GM12865 (cell line): Measurements from ENCODE around the gene JMJD7.
A peak's percentile ranks its signal among the peaks of the same experiment; 100 is the strongest.

ENCODE experiments used
- DNase-seq: peaks from one replicate; pipeline ENCODE4 v3.0.0; 2010; ENCODE audit warnings: low read depth
- H3K4me3 ChIP-seq: 2 replicates; pipeline ENCODE4 v1.5.1; 2011; ENCODE audit warnings: mild to moderate bottlenecking, low read depth, low read length, control low read depth
- TF ChIP-seq, protein P1 (sequence below): IDR thresholded peaks from 2 replicates; pipeline ENCODE4 v1.5.1; 2011; ENCODE audit warnings: low read length, control low read depth, low read depth, inconsistent platforms; ENCODE audit not compliant: insufficient read depth; ENCODE audit errors: missing control alignments

JMJD7 gene

DNA sequence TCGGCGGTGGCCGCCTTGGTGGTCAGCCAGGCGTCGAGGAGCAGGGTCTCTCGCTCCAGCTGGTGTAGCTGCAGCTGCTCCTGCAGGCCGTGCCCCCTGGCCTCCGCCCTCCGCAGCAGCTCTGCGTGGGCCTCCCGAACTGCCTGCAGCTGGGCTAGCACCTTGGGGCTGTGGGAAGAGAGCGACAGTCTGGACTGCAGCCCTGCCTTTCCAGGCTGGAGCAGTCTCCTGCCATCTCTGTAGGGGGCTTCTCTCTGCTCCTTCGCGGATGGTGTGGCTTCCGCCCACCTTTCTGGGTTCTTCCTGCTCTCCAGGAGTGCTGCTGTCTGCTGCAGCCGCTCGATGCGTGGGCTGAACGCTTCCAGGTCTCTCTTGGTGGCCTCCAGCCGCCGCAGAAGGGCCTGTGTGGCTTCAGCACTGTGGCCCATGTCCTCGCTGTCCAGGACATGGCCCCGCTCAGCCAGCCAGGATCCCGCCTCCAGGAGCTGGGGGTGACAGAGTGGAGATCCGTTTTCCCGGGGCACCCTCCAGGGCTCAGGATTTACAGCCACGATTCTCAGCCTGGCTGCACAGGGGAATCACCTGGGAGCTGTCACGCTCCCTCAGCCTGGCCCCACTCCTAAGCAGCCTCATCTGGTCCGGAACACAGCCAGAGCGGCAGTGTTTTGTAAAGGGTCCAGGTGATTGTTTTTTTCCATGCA lies 27.5 kb downstream of the JMJD7 start:
- H3K4me3 ChIP-seq: no peak overlapping the region
- TF ChIP-seq, protein P1, sequence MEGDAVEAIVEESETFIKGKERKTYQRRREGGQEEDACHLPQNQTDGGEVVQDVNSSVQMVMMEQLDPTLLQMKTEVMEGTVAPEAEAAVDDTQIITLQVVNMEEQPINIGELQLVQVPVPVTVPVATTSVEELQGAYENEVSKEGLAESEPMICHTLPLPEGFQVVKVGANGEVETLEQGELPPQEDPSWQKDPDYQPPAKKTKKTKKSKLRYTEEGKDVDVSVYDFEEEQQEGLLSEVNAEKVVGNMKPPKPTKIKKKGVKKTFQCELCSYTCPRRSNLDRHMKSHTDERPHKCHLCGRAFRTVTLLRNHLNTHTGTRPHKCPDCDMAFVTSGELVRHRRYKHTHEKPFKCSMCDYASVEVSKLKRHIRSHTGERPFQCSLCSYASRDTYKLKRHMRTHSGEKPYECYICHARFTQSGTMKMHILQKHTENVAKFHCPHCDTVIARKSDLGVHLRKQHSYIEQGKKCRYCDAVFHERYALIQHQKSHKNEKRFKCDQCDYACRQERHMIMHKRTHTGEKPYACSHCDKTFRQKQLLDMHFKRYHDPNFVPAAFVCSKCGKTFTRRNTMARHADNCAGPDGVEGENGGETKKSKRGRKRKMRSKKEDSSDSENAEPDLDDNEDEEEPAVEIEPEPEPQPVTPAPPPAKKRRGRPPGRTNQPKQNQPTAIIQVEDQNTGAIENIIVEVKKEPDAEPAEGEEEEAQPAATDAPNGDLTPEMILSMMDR: no peak
- DNase-seq: no peak

DNA sequence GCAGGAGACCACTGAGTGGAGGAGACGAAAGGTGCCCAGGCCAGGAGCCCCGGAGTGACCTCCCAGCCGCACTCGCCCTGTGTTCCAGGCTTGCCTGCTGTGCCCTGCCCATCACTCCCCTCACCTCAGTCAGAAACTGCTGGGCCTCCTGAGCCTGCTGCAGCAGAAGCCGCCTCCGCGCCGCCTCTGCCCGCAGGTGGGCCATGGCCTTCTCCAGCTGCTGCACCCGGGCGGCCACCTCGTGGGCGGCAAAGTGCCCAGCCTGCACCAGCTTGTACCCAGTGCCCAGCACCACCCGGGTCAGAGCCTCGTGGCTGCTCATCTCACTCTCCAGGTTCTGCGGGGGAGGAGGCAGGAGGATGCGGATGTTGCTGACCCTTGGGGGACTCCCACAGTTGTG lies 28.4 kb downstream of the JMJD7 start:
- DNase-seq: no peak
- H3K4me3 ChIP-seq: no peak overlapping the region
- TF ChIP-seq, protein P1: no peak

DNA sequence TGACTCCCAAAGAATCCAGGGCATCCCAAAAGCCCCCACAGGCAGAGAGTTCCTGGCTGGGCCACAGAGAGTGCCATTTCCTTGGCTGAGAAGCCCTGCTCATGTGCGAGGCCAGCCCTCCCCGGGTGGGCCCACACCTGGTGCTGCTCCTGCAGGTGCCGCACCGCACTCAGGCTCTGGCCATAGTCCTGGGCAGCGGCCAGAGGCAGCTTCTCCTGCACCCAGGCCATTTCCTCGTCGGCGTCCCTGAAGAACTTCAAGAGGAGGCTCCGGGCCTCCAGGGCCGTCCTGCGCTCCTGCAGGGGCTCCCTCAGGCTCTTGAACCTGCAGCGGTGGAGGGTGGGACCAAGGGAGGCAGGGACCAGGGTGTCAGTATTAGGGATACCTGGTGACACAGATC lies 28.8 kb downstream of the JMJD7 start:
- no peak overlapping the region for H3K4me3 ChIP-seq
- no peak for DNase-seq
- TF ChIP-seq, protein P1: no peak

DNA sequence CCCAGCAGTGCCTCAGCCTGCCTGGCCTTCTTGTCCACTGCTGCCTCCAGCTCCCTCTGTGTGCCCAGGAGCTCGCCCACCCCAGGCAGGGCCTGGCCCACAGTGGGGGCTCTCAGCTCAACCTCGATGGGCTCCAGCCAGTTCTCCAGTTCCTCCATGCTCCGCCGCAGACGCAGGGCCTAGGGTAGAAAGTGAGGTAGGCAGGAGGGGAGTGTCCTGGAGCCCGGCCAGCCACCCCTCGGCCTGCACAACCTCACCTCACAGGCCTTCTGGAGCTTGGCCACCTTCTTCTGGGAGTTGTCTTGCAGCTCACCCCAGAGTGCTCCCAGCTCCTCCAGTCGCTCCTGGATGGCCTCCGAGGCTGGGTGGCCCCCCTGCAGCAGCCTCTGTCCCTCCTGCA lies 29.4 kb downstream of the JMJD7 start:
- no peak overlapping the region for H3K4me3 ChIP-seq
- no peak for DNase-seq
- TF ChIP-seq, protein P1: no peak

DNA sequence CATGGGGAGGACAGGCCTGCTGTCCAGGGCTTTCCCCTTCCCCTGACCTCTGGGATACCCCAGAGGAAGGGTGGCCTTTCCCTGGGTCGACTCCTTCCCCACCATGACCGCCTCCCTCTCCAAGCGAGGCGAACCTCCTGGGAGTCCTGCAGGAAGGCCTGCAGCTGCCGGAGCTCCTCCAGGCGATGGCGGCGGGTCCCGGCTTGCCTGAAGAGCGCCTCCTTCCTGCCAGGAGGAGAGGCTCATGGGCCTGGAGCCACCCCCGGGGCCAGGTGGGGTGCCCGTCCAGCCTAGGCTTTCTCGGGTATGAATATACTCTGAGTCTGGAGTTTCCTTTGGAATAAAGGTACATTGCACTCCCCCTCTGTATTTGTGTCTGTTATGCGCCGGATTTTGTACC lies 30.9 kb downstream of the JMJD7 start:
- H3K4me3 ChIP-seq: no peak overlapping the region
- DNase-seq: no peak
- TF ChIP-seq, protein P1: no peak

DNA sequence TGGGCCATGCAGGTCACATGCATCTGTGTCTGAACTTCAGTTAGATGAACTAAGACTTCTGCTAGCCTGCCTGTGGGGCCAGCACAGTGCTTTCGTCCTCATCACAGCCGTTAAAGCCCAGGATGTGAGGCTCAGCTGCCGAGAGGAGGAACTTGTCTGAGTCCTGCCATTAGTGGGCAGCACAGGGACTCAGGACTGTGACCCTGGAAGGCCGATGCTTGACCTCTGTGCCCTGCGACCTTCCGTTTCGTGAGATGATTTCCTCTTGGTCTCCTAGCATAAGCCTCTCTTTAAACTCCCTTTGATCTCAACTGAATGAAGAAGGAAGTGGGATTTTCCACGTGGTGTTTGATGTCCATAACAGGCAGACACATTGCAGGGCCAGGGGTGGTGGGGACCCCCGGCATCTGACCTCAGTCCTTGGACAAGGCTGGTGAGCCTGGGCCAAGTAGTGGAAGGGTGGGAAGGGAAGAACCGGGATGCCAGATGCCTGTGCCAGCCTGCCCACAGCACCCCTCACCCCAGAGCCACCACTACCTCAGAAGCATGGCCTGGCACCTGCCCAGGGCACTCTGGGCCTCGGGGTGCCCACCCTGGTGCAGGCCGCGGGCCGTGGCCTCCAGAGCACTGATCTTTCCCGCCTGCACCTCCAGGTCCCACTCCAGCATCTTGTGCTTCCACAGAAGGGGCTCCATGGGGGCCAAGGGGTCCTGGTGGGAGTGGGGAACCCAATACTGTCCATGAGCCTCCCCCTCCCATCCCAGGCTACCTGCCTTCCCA lies 32.3 kb downstream of the JMJD7 start:
- no peak overlapping the region for H3K4me3 ChIP-seq
- DNase-seq: peak; percentile 14
- TF ChIP-seq, protein P1: no peak

DNA sequence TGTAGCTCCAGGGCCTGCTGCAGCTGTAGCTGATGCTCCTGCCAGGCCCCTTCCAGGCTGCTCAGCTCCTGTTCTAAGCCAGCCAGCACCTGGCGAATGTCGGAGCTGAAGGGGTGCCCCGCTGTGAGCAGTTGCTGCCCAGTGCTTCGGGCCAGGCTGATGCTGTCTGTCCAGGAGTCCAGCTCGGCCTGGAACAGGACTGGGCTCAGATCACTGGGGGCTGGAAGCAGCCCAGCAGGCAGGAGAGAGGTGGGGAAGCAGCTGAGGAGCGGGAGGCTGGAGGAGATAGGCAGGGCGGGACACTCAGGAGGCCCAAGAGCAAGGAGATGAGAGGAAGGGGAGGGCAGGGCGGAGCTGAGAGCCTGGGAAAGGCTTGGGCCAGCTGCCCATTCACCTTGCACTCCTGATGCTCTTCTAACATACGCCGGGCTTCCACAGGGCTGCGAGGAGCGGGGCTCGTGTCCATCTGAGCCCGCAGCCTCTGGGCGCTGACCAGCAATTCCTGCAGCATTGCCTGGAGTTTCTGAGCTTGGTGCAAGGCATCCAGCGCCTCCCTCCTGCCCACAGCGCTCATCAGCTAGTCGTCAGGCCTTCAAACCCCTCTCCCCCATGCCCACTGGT lies 34.0 kb downstream of the JMJD7 start:
- TF ChIP-seq, protein P1: no peak
- DNase-seq: no peak
- H3K4me3 ChIP-seq: no peak overlapping the region
